HEK293 (cell line): Measurements from ENCODE around the gene CDH12.

Experiments used
- CTCF ChIA-PET: fragments of 350-600 bp; formaldehyde crosslinking; extraction: SDS; loops from one replicate; lab custom pipeline; 2021; ENCODE audit warnings: antibody characterized with exemption; lab: Yijun Ruan, JAX
- POLR2A ChIA-PET: fragments of 300-600 bp; formaldehyde crosslinking; extraction: SDS; loops from one replicate; lab custom pipeline; 2020; ENCODE audit warnings: antibody characterized with exemption, inconsistent platforms; lab: Yijun Ruan, JAX
- H3K27ac ChIP-seq: fragments of 200-500 bp; sonication (Bioruptor generic); 2 replicates; pipeline ENCODE4 v1.5.1; 2014; ENCODE audit warnings: low read depth, low read length, control low read depth, inconsistent platforms; ENCODE audit errors: extremely low read depth
- H3K36me3 ChIP-seq, 2 experiments: fragments of 200-500 bp in 1 of 2; sonication (Bioruptor generic) in 1 of 2; 1 replicate in 1 of 2; 2 replicates in 1 of 2; pipeline ENCODE4 v1.5.1; 2014 to 2017; ENCODE audit warnings: inconsistent platforms in 2 of 2, low read length in 2 of 2; ENCODE audit not compliant: control insufficient read depth in 2 of 2, insufficient read depth in 1 of 2
- H3K4me1 ChIP-seq: fragments of 200-500 bp; sonication (Bioruptor generic); 2 replicates; pipeline ENCODE4 v1.5.1; 2014; ENCODE audit warnings: mild to moderate bottlenecking, low read length, inconsistent platforms; ENCODE audit not compliant: control insufficient read depth, insufficient read depth
- H3K4me3 ChIP-seq: 2 replicates; pipeline ENCODE4 v1.5.1; 2011; ENCODE audit warnings: low read depth, mild to moderate bottlenecking, control low read depth, low read length, moderate library complexity
- H3K9me3 ChIP-seq: fragments of 200-500 bp; sonication (Bioruptor generic); 2 replicates; pipeline ENCODE4 v1.5.1; 2014; ENCODE audit warnings: low read depth, low read length, inconsistent platforms; ENCODE audit not compliant: control insufficient read depth, insufficient read depth
- GLI4 ChIP-seq: fragments of 450-650 bp; formaldehyde crosslinking; IDR thresholded peaks from 2 replicates; pipeline ENCODE4 v1.5.1; 2016; ENCODE audit warnings: missing biosample characterization, missing genetic modification characterization
- GLIS2 ChIP-seq: fragments of 450-650 bp; formaldehyde crosslinking; IDR thresholded peaks from 2 replicates; pipeline ENCODE4 v1.5.1; 2016; ENCODE audit warnings: missing biosample characterization, missing genetic modification characterization
- ZBTB1 ChIP-seq: fragments of 450-650 bp; formaldehyde crosslinking; IDR thresholded peaks from 2 replicates; pipeline ENCODE4 v1.5.1; 2016; ENCODE audit warnings: missing biosample characterization, missing genetic modification characterization
- ZNF112 ChIP-seq: fragments of 450-650 bp; formaldehyde crosslinking; IDR thresholded peaks from 2 replicates; pipeline ENCODE4 v1.5.0; 2017; ENCODE audit warnings: missing biosample characterization, missing genetic modification characterization
- ZNF132 ChIP-seq: fragments of 450-650 bp; formaldehyde crosslinking; IDR thresholded peaks from 2 replicates; pipeline ENCODE4 v1.5.1; 2017; ENCODE audit warnings: missing biosample characterization, missing genetic modification characterization, borderline replicate concordance
- ZNF174 ChIP-seq: fragments of 450-650 bp; formaldehyde crosslinking; IDR thresholded peaks from 2 replicates; pipeline ENCODE4 v1.5.0; 2017; ENCODE audit warnings: missing biosample characterization, mild to moderate bottlenecking, missing genetic modification characterization
- ZNF202 ChIP-seq: fragments of 450-650 bp; formaldehyde crosslinking; IDR thresholded peaks from 2 replicates; pipeline ENCODE4 v1.5.1; 2016; ENCODE audit warnings: missing biosample characterization, missing genetic modification characterization, borderline replicate concordance
- ZNF211 ChIP-seq: fragments of 450-650 bp; formaldehyde crosslinking; IDR thresholded peaks from 2 replicates; pipeline ENCODE4 v1.5.1; 2016; ENCODE audit warnings: low read depth, missing biosample characterization, missing genetic modification characterization
- ZNF239 ChIP-seq: fragments of 450-650 bp; formaldehyde crosslinking; IDR thresholded peaks from 2 replicates; pipeline ENCODE4 v1.5.1; 2016; ENCODE audit warnings: missing biosample characterization, missing genetic modification characterization
- ZNF473 ChIP-seq: fragments of 450-650 bp; formaldehyde crosslinking; IDR thresholded peaks from 2 replicates; pipeline ENCODE4 v1.5.1; 2017; ENCODE audit warnings: missing biosample characterization, missing genetic modification characterization
- ZNF501 ChIP-seq: fragments of 450-650 bp; formaldehyde crosslinking; IDR thresholded peaks from 2 replicates; pipeline ENCODE4 v1.5.1; 2016; ENCODE audit warnings: missing biosample characterization, missing genetic modification characterization
- ZNF514 ChIP-seq: fragments of 450-650 bp; formaldehyde crosslinking; IDR thresholded peaks from 2 replicates; pipeline ENCODE4 v1.5.1; 2016; ENCODE audit warnings: missing biosample characterization, missing genetic modification characterization
- ZNF548 ChIP-seq: fragments of 450-650 bp; formaldehyde crosslinking; IDR thresholded peaks from 2 replicates; pipeline ENCODE4 v1.5.1; 2016; ENCODE audit warnings: missing biosample characterization, missing genetic modification characterization
- ZNF571 ChIP-seq: fragments of 450-650 bp; formaldehyde crosslinking; IDR thresholded peaks from 2 replicates; pipeline ENCODE4 v1.5.0; 2017; ENCODE audit warnings: missing biosample characterization, missing genetic modification characterization
- ZNF585B ChIP-seq: fragments of 450-650 bp; formaldehyde crosslinking; IDR thresholded peaks from 2 replicates; pipeline ENCODE4 v1.5.1; 2016; ENCODE audit warnings: missing biosample characterization, missing genetic modification characterization
- ZNF610 ChIP-seq: fragments of 450-650 bp; formaldehyde crosslinking; IDR thresholded peaks from 2 replicates; pipeline ENCODE4 v1.5.1; 2016; ENCODE audit warnings: missing biosample characterization, missing genetic modification characterization, borderline replicate concordance
- ZNF629 ChIP-seq: fragments of 450-650 bp; formaldehyde crosslinking; IDR thresholded peaks from 2 replicates; pipeline ENCODE4 v1.5.1; 2017; ENCODE audit warnings: missing biosample characterization, missing genetic modification characterization
- ZNF670 ChIP-seq: fragments of 450-650 bp; formaldehyde crosslinking; IDR thresholded peaks from 2 replicates; pipeline ENCODE4 v1.5.1; 2016; ENCODE audit warnings: missing biosample characterization, missing genetic modification characterization, low read depth
- ZSCAN30 ChIP-seq: fragments of 450-650 bp; IDR thresholded peaks from 2 replicates; pipeline ENCODE4 v1.5.1; 2018; ENCODE audit warnings: missing biosample characterization, mild to moderate bottlenecking, missing genetic modification characterization, moderate library complexity
- TF ChIP-seq, protein P1 (sequence below): fragments of 450-650 bp; formaldehyde crosslinking; IDR thresholded peaks from 2 replicates; pipeline ENCODE4 v1.5.1; 2016; ENCODE audit warnings: missing biosample characterization, missing genetic modification characterization
- TF ChIP-seq, protein P2 (sequence below): fragments of 450-650 bp; formaldehyde crosslinking; IDR thresholded peaks from 2 replicates; pipeline ENCODE4 v1.5.1; 2017; ENCODE audit warnings: missing biosample characterization, missing genetic modification characterization
- TF ChIP-seq, protein P3 (sequence below): fragments of 450-650 bp; formaldehyde crosslinking; IDR thresholded peaks from 2 replicates; pipeline ENCODE4 v1.5.1; 2016; ENCODE audit warnings: missing biosample characterization, missing genetic modification characterization
- TF ChIP-seq, protein P4 (sequence below): fragments of 450-650 bp; formaldehyde crosslinking; conservative IDR thresholded peaks from 2 replicates; pipeline ENCODE4 v1.5.1; 2016; ENCODE audit warnings: low read depth, missing biosample characterization, missing genetic modification characterization
- TF ChIP-seq, protein P5 (sequence below): fragments of 450-650 bp; formaldehyde crosslinking; IDR thresholded peaks from 2 replicates; pipeline ENCODE4 v1.5.1; 2016; ENCODE audit warnings: missing biosample characterization, missing genetic modification characterization, low read depth

CDH12 gene

DNA sequence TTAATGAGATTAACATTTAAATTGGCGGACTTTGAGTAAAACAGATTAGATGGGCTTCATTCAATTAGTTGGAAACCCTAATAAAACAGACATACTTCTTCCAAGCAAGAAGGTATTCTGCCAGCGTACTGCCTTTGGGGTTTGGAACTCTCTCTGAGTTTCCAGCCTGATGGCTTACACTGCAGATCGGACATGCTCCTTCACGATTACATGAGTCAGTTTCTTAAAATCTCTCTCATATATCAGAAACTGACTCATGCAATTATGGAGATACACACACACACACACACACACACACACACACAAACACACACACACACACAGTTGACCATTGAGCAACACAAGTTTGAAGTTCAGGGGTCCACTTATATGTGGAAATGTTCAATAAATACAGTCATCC lies 789.4 kb downstream of the CDH12 start:
- TF ChIP-seq ZNF202: no peak
- ChIA-PET POLR2A (no interaction called here), CTCF (no interaction called here)
- H3K9me3 ChIP-seq: no peaks in the 10 kb centered on the region
- no peak overlapping the region for H3K27ac ChIP-seq
- no peaks in the 10 kb centered on the region for H3K36me3 ChIP-seq
- H3K4me3 ChIP-seq: no peak overlapping the region
- no peaks in the 10 kb centered on the region for H3K4me1 ChIP-seq

DNA sequence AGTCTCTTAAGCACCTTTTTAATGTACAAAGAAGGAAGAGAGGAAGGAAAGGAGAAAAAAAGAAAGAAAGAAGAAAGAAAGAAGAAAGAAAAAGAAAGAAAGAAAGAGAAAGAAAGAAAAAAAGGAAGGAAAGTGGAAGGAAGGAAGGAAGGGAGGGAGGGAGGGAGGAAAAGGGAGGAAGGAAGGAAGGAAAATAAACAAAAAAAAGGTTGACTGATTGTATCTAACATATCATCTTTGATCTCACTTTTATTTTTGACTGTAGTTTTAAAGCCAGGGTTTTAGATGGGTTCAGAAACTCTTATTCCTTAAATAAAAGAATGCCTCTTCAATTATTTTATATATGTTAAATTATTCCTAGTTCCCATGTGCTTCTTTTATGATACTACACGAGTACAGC lies 794.5 kb downstream of the CDH12 start:
- H3K27ac ChIP-seq: no peak overlapping the region
- H3K36me3 ChIP-seq: no peaks in the 10 kb centered on the region
- ChIA-PET CTCF (interaction anchor here (0.6 kb wide), 1 partner anchor 591 kb away, joined by 3 read pairs; no protein-coding TSS in a partner anchor), POLR2A (no interaction called here)
- H3K4me3 ChIP-seq: no peak overlapping the region
- H3K4me1 ChIP-seq: no peaks in the 10 kb centered on the region
- no peaks in the 10 kb centered on the region for H3K9me3 ChIP-seq
- TF ChIP-seq ZNF132 (tag by site-specific recombination): no peak
- no peak for TF ChIP-seq ZSCAN30 (tag by site-specific recombination)
- TF ChIP-seq ZNF571 (tag by site-specific recombination): no peak
- no peak for TF ChIP-seq ZNF629 (tag by site-specific recombination)
- TF ChIP-seq ZNF473 (tag by site-specific recombination): no peak
- no peak for TF ChIP-seq ZNF501 (tag by site-specific recombination)
- TF ChIP-seq, protein P1, sequence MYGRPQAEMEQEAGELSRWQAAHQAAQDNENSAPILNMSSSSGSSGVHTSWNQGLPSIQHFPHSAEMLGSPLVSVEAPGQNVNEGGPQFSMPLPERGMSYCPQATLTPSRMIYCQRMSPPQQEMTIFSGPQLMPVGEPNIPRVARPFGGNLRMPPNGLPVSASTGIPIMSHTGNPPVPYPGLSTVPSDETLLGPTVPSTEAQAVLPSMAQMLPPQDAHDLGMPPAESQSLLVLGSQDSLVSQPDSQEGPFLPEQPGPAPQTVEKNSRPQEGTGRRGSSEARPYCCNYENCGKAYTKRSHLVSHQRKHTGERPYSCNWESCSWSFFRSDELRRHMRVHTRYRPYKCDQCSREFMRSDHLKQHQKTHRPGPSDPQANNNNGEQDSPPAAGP (tag by site-specific recombination): no peak
- TF ChIP-seq ZNF670 (tag by site-specific recombination): no peak
- TF ChIP-seq ZNF548 (tag by site-specific recombination): no peak
- no peak for TF ChIP-seq ZBTB1
- TF ChIP-seq ZNF585B (tag by site-specific recombination): no peak
- TF ChIP-seq, protein P2, sequence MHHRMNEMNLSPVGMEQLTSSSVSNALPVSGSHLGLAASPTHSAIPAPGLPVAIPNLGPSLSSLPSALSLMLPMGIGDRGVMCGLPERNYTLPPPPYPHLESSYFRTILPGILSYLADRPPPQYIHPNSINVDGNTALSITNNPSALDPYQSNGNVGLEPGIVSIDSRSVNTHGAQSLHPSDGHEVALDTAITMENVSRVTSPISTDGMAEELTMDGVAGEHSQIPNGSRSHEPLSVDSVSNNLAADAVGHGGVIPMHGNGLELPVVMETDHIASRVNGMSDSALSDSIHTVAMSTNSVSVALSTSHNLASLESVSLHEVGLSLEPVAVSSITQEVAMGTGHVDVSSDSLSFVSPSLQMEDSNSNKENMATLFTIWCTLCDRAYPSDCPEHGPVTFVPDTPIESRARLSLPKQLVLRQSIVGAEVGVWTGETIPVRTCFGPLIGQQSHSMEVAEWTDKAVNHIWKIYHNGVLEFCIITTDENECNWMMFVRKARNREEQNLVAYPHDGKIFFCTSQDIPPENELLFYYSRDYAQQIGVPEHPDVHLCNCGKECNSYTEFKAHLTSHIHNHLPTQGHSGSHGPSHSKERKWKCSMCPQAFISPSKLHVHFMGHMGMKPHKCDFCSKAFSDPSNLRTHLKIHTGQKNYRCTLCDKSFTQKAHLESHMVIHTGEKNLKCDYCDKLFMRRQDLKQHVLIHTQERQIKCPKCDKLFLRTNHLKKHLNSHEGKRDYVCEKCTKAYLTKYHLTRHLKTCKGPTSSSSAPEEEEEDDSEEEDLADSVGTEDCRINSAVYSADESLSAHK: no peak
- no peak for TF ChIP-seq ZNF239 (tag by site-specific recombination)
- no peak for TF ChIP-seq ZNF211 (tag by site-specific recombination)

DNA sequence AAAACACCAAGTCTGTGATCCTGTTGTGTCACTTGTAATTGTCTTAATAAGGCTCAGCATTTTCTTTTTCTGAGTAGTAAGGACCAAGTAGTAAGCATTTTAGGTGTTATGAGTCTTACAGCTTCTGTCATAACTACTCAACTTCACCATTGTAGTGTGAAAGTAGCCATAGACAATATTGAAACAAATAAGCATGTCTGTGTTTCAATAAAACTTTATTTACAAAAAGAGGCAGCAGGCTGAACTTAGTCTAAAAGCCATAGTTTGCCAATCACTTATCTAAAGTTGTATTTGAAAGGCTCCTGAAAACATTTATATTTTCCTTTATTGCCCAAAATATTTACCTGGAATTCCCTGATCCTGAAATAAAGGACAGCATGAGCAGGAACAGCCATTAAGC lies 796.1 kb downstream of the CDH12 start:
- POLR2A ChIA-PET: no interaction called here
- Histone ChIP-seq H3K4me1 (no peaks in the 10 kb centered on the region), H3K36me3 (no peaks in the 10 kb centered on the region), H3K9me3 (no peaks in the 10 kb centered on the region), H3K27ac (no peak overlapping the region), H3K4me3 (no peak overlapping the region)
- CTCF ChIA-PET: no interaction called here
- TF ChIP-seq, protein P3, sequence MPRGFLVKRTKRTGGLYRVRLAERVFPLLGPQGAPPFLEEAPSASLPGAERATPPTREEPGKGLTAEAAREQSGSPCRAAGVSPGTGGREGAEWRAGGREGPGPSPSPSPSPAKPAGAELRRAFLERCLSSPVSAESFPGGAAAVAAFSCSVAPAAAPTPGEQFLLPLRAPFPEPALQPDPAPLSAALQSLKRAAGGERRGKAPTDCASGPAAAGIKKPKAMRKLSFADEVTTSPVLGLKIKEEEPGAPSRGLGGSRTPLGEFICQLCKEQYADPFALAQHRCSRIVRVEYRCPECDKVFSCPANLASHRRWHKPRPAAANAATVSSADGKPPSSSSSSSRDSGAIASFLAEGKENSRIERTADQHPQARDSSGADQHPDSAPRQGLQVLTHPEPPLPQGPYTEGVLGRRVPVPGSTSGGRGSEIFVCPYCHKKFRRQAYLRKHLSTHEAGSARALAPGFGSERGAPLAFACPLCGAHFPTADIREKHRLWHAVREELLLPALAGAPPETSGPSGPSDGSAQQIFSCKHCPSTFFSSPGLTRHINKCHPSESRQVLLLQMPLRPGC: no peak
- TF ChIP-seq GLIS2 (tag by site-specific recombination): no peak
- TF ChIP-seq ZBTB1: no peak
- no peak for TF ChIP-seq ZNF610 (tag by site-specific recombination)
- no peak for TF ChIP-seq ZNF514 (tag by site-specific recombination)
- TF ChIP-seq ZNF112 (tag by site-specific recombination): no peak
- no peak for TF ChIP-seq ZNF132 (tag by site-specific recombination)
- no peak for TF ChIP-seq ZNF174
- TF ChIP-seq, protein P4, sequence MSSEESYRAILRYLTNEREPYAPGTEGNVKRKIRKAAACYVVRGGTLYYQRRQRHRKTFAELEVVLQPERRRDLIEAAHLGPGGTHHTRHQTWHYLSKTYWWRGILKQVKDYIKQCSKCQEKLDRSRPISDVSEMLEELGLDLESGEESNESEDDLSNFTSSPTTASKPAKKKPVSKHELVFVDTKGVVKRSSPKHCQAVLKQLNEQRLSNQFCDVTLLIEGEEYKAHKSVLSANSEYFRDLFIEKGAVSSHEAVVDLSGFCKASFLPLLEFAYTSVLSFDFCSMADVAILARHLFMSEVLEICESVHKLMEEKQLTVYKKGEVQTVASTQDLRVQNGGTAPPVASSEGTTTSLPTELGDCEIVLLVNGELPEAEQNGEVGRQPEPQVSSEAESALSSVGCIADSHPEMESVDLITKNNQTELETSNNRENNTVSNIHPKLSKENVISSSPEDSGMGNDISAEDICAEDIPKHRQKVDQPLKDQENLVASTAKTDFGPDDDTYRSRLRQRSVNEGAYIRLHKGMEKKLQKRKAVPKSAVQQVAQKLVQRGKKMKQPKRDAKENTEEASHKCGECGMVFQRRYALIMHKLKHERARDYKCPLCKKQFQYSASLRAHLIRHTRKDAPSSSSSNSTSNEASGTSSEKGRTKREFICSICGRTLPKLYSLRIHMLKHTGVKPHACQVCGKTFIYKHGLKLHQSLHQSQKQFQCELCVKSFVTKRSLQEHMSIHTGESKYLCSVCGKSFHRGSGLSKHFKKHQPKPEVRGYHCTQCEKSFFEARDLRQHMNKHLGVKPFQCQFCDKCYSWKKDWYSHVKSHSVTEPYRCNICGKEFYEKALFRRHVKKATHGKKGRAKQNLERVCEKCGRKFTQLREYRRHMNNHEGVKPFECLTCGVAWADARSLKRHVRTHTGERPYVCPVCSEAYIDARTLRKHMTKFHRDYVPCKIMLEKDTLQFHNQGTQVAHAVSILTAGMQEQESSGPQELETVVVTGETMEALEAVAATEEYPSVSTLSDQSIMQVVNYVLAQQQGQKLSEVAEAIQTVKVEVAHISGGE: no peak
- TF ChIP-seq, protein P5, sequence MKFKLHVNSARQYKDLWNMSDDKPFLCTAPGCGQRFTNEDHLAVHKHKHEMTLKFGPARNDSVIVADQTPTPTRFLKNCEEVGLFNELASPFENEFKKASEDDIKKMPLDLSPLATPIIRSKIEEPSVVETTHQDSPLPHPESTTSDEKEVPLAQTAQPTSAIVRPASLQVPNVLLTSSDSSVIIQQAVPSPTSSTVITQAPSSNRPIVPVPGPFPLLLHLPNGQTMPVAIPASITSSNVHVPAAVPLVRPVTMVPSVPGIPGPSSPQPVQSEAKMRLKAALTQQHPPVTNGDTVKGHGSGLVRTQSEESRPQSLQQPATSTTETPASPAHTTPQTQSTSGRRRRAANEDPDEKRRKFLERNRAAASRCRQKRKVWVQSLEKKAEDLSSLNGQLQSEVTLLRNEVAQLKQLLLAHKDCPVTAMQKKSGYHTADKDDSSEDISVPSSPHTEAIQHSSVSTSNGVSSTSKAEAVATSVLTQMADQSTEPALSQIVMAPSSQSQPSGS (tag by site-specific recombination): no peak
- TF ChIP-seq GLI4: no peak
